Right atrium auricular region (tissue), 2 donors: ENCODE measurements around the gene IMPG1. TPM values are rescaled to one million over a fixed set of nuclear protein-coding genes. Genes with fewer than 3 reads are reported as not detected.

Experiments used
- DNase-seq: peaks from one replicate; pipeline ENCODE4 v3.0.0-alpha.2; 2019; ENCODE audit warnings: low spot score
- H3K27ac ChIP-seq, 2 donors: fragments of 200-600 bp; sonication (generic); 1 replicate in 1 of 2; 2 replicates in 1 of 2; pipeline ENCODE4 v1.5.1; 2016 to 2019
- H3K27me3 ChIP-seq, 2 donors: fragments of 200-600 bp; sonication (generic); one replicate each; pipeline versions ENCODE4 v1.5.1 to v1.6.0; 2017 to 2019
- H3K36me3 ChIP-seq: fragments of 200-600 bp; sonication (generic); one replicate; pipeline ENCODE4 v1.5.1; 2016
- H3K4me1 ChIP-seq, 2 donors: fragments of 200-600 bp; sonication (generic); one replicate each; pipeline versions ENCODE4 v1.5.1 to v1.6.0; 2017 to 2019
- H3K4me3 ChIP-seq, 2 donors: fragments of 200-600 bp; sonication (generic); 1 replicate in 1 of 2; 2 replicates in 1 of 2; pipeline ENCODE4 v1.5.1; 2017 to 2019; ENCODE audit warnings: mild to moderate bottlenecking in 1 of 2, moderate library complexity in 1 of 2
- H3K9me3 ChIP-seq, 2 donors: fragments of 200-600 bp; sonication (generic); one replicate each; pipeline ENCODE4 v1.5.1; 2019
- CTCF ChIP-seq, 2 donors: fragments of 200-600 bp; sonication (generic); IDR thresholded peaks; one replicate each; pipeline ENCODE4 v1.5.1; 2019; ENCODE audit warnings: antibody characterized with exemption in 2 of 2
- total RNA-seq, 2 donors: library from RNA; depleted of rRNA; stranded (reverse); fragments of >200 nt; gene quantifications; one replicate each; pipeline ENCODE4 v1.1.0, GENCODE V29; 2016

IMPG1 gene
- total RNA-seq, 2 donors from 2014 or later = not detected

DNA sequence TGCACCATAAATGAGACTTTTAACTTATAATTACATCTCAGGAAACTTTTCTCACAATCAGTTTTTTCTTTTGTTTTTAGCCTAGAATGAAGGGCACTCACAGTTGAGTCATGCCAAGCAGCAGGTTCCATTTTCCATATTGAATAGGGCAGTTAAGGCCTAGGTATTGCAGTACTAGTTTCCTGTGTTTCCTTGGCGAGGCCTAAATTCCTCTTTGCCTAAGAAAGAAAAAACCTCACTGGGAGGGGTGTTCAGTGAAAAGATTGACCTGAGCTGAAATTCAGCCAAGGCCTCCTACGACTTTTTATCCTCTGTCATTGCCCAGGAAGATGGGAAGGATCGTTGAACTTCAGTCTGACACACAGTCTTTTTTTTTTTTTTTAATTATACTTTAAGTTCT lies 85.5 kb downstream of the IMPG1 start:
- H3K27me3 ChIP-seq = no peaks in the 10 kb centered on the region
- H3K4me1 ChIP-seq = no peaks in the 10 kb centered on the region

DNA sequence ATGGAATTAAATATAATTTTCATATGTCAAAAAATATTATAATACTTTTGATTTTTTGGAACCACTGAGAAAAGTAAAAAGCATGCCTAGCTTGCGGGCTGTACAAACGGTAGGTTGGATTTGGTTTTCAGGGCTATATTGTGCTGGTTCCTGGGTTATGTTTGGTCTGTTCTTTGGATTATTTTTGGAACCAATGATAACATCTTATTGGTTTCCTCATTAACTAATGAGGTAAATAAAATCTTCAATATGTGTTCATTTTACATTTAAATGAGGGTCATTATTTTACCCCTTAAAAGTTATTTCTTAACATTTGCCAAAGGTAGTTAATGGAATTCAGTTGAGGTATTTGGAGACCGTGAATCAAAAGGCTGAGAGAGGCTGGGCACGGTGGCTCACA lies 96.6 kb downstream of the IMPG1 start:
- Histone ChIP-seq H3K4me1 (no peaks in the 10 kb centered on the region), H3K9me3 (no peaks in the 10 kb centered on the region), H3K36me3 (no peaks in the 10 kb centered on the region), H3K4me3 (no peak overlapping the region), H3K27ac (no peak overlapping the region), H3K27me3 (no peaks in the 10 kb centered on the region)
- no peak for TF ChIP-seq CTCF (IDR thresholded peaks at IDR 0.05)
- no peak for DNase-seq

More for the DNA sequence above, 85.5 kb downstream of the IMPG1 start:
- TF ChIP-seq CTCF (IDR thresholded peaks at IDR 0.05) = no peak
- no peak for DNase-seq
- H3K9me3 ChIP-seq = no peaks in the 10 kb centered on the region
- no peaks in the 10 kb centered on the region for H3K36me3 ChIP-seq
- H3K4me3 ChIP-seq = no peak overlapping the region
- H3K27ac ChIP-seq = no peak overlapping the region

DNA sequence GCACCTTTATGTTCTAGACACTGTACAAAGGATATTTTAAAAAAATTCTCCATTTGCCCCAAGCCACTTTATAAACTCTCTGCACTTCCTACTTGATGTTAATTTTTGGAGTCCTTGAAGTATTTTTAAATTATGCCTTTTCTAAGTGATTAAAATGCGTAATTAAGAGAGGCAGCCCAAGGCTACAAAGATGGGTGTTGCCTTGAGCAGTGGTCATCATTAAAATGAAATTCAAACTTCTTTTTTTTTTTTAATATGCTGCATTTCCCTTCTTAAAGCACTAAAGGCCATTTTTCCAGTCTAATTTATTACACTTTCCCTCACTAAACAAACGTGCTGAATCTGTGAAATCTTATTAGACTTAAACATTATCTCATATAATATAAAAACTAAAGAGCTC lies 102.4 kb downstream of the IMPG1 start:
- Histone ChIP-seq H3K36me3 (no peaks in the 10 kb centered on the region), H3K27ac (no peak overlapping the region), H3K27me3 (no peaks in the 10 kb centered on the region), H3K4me1 (no peaks in the 10 kb centered on the region), H3K9me3 (no peaks in the 10 kb centered on the region), H3K4me3 (no peak overlapping the region)
- TF ChIP-seq CTCF (IDR thresholded peaks at IDR 0.05) = no peak
- DNase-seq = no peak

DNA sequence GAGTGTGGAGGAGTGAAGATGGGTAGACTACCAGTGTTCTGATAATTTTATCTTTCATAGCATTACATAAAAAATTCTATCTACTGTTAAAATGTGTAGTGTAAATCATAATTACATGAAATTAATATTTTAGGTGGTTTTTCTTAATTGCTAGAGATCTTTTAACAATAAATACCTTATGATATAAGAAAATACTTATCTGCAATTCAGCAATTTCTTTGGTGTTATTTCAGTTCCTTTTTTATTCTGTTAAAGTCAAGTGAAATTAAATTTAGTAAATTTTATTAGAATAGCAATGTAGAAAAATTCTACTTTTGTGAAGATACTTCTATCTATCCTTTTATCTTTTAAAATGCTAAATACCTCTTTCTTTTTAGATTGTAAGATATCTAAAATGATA lies 104.3 kb downstream of the IMPG1 start:
- no peaks in the 10 kb centered on the region for H3K9me3 ChIP-seq
- H3K4me3 ChIP-seq = no peak overlapping the region
- H3K4me1 ChIP-seq = no peaks in the 10 kb centered on the region
- no peaks in the 10 kb centered on the region for H3K36me3 ChIP-seq
- TF ChIP-seq CTCF (IDR thresholded peaks at IDR 0.05) = no peak
- DNase-seq = no peak
- no peaks in the 10 kb centered on the region for H3K27me3 ChIP-seq
- H3K27ac ChIP-seq = no peak overlapping the region

GRCh38 chr6:75963569-75963968 lies 108.9 kb downstream of the IMPG1 start:
- Histone ChIP-seq H3K27ac (no peak overlapping the region), H3K4me1 (no peaks in the 10 kb centered on the region), H3K27me3 (no peaks in the 10 kb centered on the region), H3K36me3 (no peaks in the 10 kb centered on the region), H3K4me3 (no peak overlapping the region), H3K9me3 (no peaks in the 10 kb centered on the region)
- no peak for DNase-seq
- no peak for TF ChIP-seq CTCF (IDR thresholded peaks at IDR 0.05)

DNA sequence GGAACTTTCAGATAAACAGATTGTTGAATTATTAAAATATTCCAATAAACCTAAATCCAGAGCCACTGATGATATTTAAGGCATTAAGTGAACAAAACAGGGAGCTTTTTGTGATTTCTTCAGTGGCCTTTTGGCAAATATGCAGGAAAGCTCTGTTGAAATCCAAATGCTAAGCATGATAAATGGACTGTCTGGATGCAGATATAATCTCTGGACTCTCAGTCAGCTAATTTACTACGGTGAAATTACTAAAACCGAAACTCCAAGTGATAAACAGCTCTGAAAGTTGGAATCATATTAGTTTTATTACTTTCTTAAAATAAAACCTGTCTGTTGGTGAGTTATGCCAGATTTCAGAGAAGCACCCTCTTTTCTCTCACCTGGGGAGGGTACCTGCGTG lies 120.3 kb downstream of the IMPG1 start:
- H3K36me3 ChIP-seq = no peaks in the 10 kb centered on the region
- H3K27ac ChIP-seq = no peak overlapping the region
- DNase-seq = no peak
- no peak for TF ChIP-seq CTCF (IDR thresholded peaks at IDR 0.05)
- H3K9me3 ChIP-seq = no peaks in the 10 kb centered on the region
- peaks cover 0 to 9% of the 10 kb centered on the region in 2 donors for H3K4me1 ChIP-seq
- no peak overlapping the region for H3K4me3 ChIP-seq
- no peaks in the 10 kb centered on the region for H3K27me3 ChIP-seq
